Calu3 (cell line): ENCODE data around the gene SRRM1. TPM values are rescaled to one million over a fixed set of nuclear protein-coding genes. Genes with fewer than 3 reads are reported as not detected.
"Not testable (repeated sequence)": the region's sequence is repeated elsewhere in the genome, so short reads cannot be mapped to it uniquely, and the experiment has no call there.

Experiments used
- BruUV-seq: library from RNA; stranded (reverse); fragments of 400-500 nt; replicated peaks from 2 replicates; lab custom pipeline; 2021; lab: Mats Ljungman, UMichigan
- CTCF ChIA-PET: fragments of 300-600 bp; sonication (Branson Sonifier 250); formaldehyde crosslinking; loops from one replicate; lab custom pipeline; 2022; ENCODE audit warnings: antibody characterized with exemption; lab: Charles Lee
- DNase-seq: peaks from one replicate; pipeline ENCODE4 v3.0.0; 2022
- H3K27ac Mint-ChIP-seq: one replicate; pipeline ENCODE4 v1.8.0; 2022; ENCODE audit warnings: mixed read lengths; ENCODE audit not compliant: unreplicated experiment
- H3K27me3 Mint-ChIP-seq: one replicate; pipeline ENCODE4 v1.8.0; 2022; ENCODE audit warnings: mixed read lengths; ENCODE audit not compliant: unreplicated experiment
- H3K36me3 Mint-ChIP-seq: one replicate; pipeline ENCODE4 v1.8.0; 2022; ENCODE audit warnings: mild to moderate bottlenecking, moderate library complexity, mixed read lengths; ENCODE audit not compliant: insufficient read depth, unreplicated experiment
- H3K4me1 Mint-ChIP-seq: one replicate; pipeline ENCODE4 v1.8.0; 2022; ENCODE audit warnings: mild to moderate bottlenecking, low read depth, mixed read lengths; ENCODE audit not compliant: unreplicated experiment
- H3K4me3 Mint-ChIP-seq: one replicate; pipeline ENCODE4 v1.8.0; 2022; ENCODE audit warnings: mild to moderate bottlenecking, low read depth, moderate library complexity, mixed read lengths; ENCODE audit not compliant: unreplicated experiment
- H3K9me3 Mint-ChIP-seq: one replicate; pipeline ENCODE4 v1.8.0; 2022; ENCODE audit warnings: low read depth, mixed read lengths; ENCODE audit not compliant: unreplicated experiment
- CTCF ChIP-seq: fragments of 200-600 bp; IDR thresholded peaks from one replicate; pipeline ENCODE4 v1.8.0; 2022; ENCODE audit warnings: antibody characterized with exemption; ENCODE audit not compliant: unreplicated experiment
- intact Hi-C: fragments of 100-400 bp; cut with micrococcal nuclease; formaldehyde crosslinking; loops from one replicate; pipeline ENCODE4 v1.10.0; 2022; ENCODE audit not compliant: unreplicated experiment
- total RNA-seq: library from RNA; stranded (reverse); gene quantifications from 2 replicates; pipeline ENCODE4 v1.2.3, GENCODE V29; 2022

SRRM1 gene
- total RNA-seq, 1 experiment from 2014 or later = 130 TPM

DNA sequence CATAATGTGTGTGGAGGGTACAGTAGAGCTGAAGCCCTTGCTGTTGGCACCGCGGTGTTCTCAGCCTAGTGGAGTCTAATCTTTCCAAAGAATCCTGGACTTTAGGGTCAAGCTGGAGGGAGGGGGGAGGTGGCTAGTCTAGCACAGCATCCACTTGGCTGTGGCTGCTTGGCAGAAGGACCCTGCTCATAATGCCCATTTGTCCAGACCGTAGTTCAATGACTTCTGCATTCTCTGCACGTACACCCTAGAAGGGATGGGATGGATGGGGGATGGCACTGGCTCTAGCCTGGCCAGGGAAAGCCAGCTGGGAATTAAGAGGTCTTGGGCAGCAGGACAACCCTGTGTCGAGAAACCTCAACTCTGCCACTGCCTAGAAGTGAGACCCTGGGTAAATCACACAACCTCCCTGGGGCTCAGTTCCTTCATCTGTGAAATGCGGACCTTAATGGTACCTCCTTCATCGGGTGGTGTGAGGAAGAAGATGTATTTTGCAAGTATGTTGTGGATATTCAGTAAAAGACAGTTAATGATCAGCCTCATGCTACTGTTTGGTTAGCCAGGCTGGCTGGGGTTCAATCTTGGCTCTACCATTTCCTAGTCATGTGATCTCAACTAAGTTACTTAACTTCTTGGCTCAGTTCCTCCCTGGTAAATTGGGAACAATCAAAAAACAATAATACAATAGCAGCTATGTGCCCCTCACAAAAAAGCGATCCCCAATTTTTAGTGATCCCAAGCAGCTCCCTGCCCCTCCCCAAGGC, 75.0 kb downstream of the SRRM1 start:
- no TSS peak for BruUV-seq
- Mint-ChIP-seq H3K27me3 (no peaks in the 10 kb centered on the region), H3K9me3 (no peaks in the 10 kb centered on the region), H3K4me1 (no peaks in the 10 kb centered on the region), H3K36me3 (no peaks in the 10 kb centered on the region), H3K4me3 (no peak overlapping the region), H3K27ac (no peak overlapping the region)
- CTCF ChIA-PET = no interaction called here
- intact Hi-C loops = no loop called here
- TF ChIP-seq CTCF = no peak
- no peak for DNase-seq

DNA sequence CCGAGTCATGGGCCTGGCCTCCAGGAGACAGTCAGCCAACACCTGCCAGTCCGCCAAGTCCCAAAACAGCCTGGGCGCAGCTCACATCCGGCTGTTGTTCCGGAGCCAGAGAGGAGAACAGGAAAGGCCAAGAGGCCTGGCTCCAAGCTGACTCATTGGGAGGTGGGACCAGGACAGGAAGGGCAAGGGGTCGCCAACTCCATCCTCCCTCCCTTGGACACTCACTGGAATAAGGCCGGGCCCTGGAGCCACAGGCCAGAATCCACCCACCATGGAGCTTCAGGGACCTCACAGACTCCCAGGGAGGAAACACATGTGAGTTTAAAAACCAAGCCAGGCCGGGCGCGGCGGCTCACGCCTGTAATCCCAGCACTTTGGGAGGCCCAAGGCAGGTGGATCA, 77.0 kb downstream of the SRRM1 start:
- Mint-ChIP-seq H3K27ac (no peak overlapping the region), H3K9me3 (no peaks in the 10 kb centered on the region), H3K4me3 (no peak overlapping the region), H3K36me3 (peaks cover 9% of the 10 kb centered on the region), H3K27me3 (no peaks in the 10 kb centered on the region), H3K4me1 (peaks cover 9% of the 10 kb centered on the region)
- DNase-seq = no peak
- CTCF ChIA-PET = no interaction called here
- TF ChIP-seq CTCF = no peak
- intact Hi-C loops = no loop called here
- no TSS peak for BruUV-seq

GRCh38 chr1:24721533-24721932, 78.4 kb downstream of the SRRM1 start:
- CTCF ChIA-PET = no interaction called here
- Mint-ChIP-seq H3K4me3 (no peak overlapping the region), H3K9me3 (no peaks in the 10 kb centered on the region), H3K4me1 (peaks cover 12% of the 10 kb centered on the region), H3K27me3 (no peaks in the 10 kb centered on the region), H3K36me3 (peaks cover 9% of the 10 kb centered on the region), H3K27ac (no peak overlapping the region)
- TF ChIP-seq CTCF = no peak
- intact Hi-C loops = no loop called here
- no TSS peak for BruUV-seq
- no peak for DNase-seq

GRCh38 chr1:24722073-24723035, 79.3 kb downstream of the SRRM1 start:
- CTCF ChIA-PET, intact Hi-C loops, DNase-seq, H3K27me3 Mint-ChIP-seq, H3K27ac Mint-ChIP-seq, H3K9me3 Mint-ChIP-seq, H3K36me3 Mint-ChIP-seq, BruUV-seq, H3K4me3 Mint-ChIP-seq: not testable (repeated sequence)
- H3K4me1 Mint-ChIP-seq = peaks cover 19% of the 10 kb centered on the region

Other genes with a start within 250 kb of the SRRM1 start
- 9.1 and 10.4 TPM in 2 replicates for gene STPG1, start 229.5 kb upstream of the SRRM1 start, total RNA-seq
- gene NIPAL3, start 227.5 kb upstream of the SRRM1 start, total RNA-seq = 28.8 and 30.8 TPM in 2 replicates
- gene RCAN3, start 140.5 kb upstream of the SRRM1 start, total RNA-seq = 12.9 and 15.3 TPM in 2 replicates
- gene NCMAP, start 87.2 kb upstream of the SRRM1 start, total RNA-seq = 63.9 and 78.8 TPM in 2 replicates
- gene CLIC4, start 102.1 kb downstream of the SRRM1 start, total RNA-seq = 45.2 and 62.7 TPM in 2 replicates